ENCODE results near the gene ZNF652.

DNA sequence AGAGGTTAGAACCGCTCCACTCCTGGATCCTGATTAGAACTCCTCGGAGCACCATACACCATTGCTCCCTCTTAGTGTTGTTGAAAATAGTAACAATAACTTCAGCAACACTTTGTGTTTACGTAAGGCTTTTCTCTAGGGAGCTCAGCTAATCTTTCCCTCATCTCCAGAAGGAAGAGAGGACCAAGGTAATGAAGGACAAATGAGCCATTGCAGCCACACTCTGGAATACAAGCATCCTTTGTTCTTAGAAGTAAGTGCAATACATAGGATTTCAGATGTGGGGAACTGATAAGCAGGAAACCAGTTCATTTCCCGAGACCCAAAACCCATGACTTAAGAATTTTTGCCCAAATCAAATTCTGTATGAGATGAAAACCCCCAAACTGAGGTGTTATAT lies 22.9 kb upstream of the ZNF652 start:
- TF ChIP-seq, protein P1, sequence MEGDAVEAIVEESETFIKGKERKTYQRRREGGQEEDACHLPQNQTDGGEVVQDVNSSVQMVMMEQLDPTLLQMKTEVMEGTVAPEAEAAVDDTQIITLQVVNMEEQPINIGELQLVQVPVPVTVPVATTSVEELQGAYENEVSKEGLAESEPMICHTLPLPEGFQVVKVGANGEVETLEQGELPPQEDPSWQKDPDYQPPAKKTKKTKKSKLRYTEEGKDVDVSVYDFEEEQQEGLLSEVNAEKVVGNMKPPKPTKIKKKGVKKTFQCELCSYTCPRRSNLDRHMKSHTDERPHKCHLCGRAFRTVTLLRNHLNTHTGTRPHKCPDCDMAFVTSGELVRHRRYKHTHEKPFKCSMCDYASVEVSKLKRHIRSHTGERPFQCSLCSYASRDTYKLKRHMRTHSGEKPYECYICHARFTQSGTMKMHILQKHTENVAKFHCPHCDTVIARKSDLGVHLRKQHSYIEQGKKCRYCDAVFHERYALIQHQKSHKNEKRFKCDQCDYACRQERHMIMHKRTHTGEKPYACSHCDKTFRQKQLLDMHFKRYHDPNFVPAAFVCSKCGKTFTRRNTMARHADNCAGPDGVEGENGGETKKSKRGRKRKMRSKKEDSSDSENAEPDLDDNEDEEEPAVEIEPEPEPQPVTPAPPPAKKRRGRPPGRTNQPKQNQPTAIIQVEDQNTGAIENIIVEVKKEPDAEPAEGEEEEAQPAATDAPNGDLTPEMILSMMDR (optimal IDR thresholded peaks at IDR 0.05 in 1 of 3, IDR thresholded peaks at IDR 0.05 in 1 of 3, conservative IDR thresholded peaks at IDR 0.05 in 1 of 3; ENCODE audit: extremely low read depth in 1 of 3, insufficient read depth in 2 of 3, low read length in 3 of 3), result no peak
- no peak for TF ChIP-seq EZH2 (IDR thresholded peaks at IDR 0.05; ENCODE audit: low read length)
